Measurements from ENCODE around the gene CBFA2T3. TPM values are rescaled to one million over a fixed set of nuclear protein-coding genes. Genes with fewer than 3 reads are reported as not detected.

Gene CBFA2T3
- total RNA-seq, 4 donors from 2014 or later, result 0.95 to 7.3 (median 3.3) TPM

- no peak for ATAC-seq
- H3K9me3 ChIP-seq, result no peaks in the 10 kb centered on the region
- no peaks in the 10 kb centered on the region for H3K27me3 ChIP-seq
- no peak for DNase-seq
- no peak overlapping the region for H3K4me3 ChIP-seq
- no peaks in the 10 kb centered on the region for H3K36me3 ChIP-seq
- H3K27ac ChIP-seq, result no peak overlapping the region
- in situ Hi-C loops (cut with MboI; ENCODE audit: low sequenced_read_pairs in 4 of 4), result no loop called here
- intact Hi-C loops (cut with DNase I; ENCODE audit: low total_unique reads), result no loop called here
- TF ChIP-seq CTCF (IDR thresholded peaks at IDR 0.05 in 4 of 5, conservative IDR thresholded peaks at IDR 0.05 in 1 of 5), result no peak
- no peak for TF ChIP-seq POLR2A (IDR thresholded peaks at IDR 0.05)
- H3K4me1 ChIP-seq, result peaks cover 10 to 14% of the 10 kb centered on the region in 2 donors
These were observed 64.5 kb downstream of the CBFA2T3 start for GRCh38 chr16:88912556-88912955.

- ATAC-seq, result no peak
- intact Hi-C loops (cut with DNase I; ENCODE audit: low total_unique reads) (no loop called here), in situ Hi-C loops (cut with MboI; ENCODE audit: low sequenced_read_pairs in 4 of 4) (no loop called here)
- Histone ChIP-seq H3K27ac (no peak overlapping the region), H3K36me3 (no peaks in the 10 kb centered on the region), H3K27me3 (no peaks in the 10 kb centered on the region), H3K9me3 (no peaks in the 10 kb centered on the region), H3K4me1 (peaks cover 10 to 14% of the 10 kb centered on the region in 2 donors), H3K4me3 (no peak overlapping the region)
- DNase-seq, result no peak
- TF ChIP-seq CTCF (IDR thresholded peaks at IDR 0.05 in 4 of 5, conservative IDR thresholded peaks at IDR 0.05 in 1 of 5) (no peak), POLR2A (IDR thresholded peaks at IDR 0.05) (no peak)
These were observed 65.1 kb downstream of the CBFA2T3 start for GRCh38 chr16:88911946-88912310.

GRCh38 chr16:88911136-88911945 is 65.7 kb downstream of the CBFA2T3 start:
- no peak for DNase-seq
- intact Hi-C loops (cut with DNase I; ENCODE audit: low total_unique reads), result no loop called here
- no peak for TF ChIP-seq CTCF (IDR thresholded peaks at IDR 0.05 in 4 of 5, conservative IDR thresholded peaks at IDR 0.05 in 1 of 5)
- no peak for TF ChIP-seq POLR2A (IDR thresholded peaks at IDR 0.05)
- Histone ChIP-seq H3K9me3 (no peaks in the 10 kb centered on the region), H3K36me3 (no peaks in the 10 kb centered on the region), H3K4me3 (no peak overlapping the region), H3K27me3 (no peaks in the 10 kb centered on the region), H3K27ac (peak overlapping the region in 2 of 4 donors; percentile 42 to 52), H3K4me1 (peaks cover 10 to 14% of the 10 kb centered on the region in 2 donors)
- in situ Hi-C loops (cut with MboI; ENCODE audit: low sequenced_read_pairs in 4 of 4), result no loop called here
- no peak for ATAC-seq

- intact Hi-C loops (cut with DNase I; ENCODE audit: low total_unique reads), result no loop called here
- TF ChIP-seq CTCF (IDR thresholded peaks at IDR 0.05 in 4 of 5, conservative IDR thresholded peaks at IDR 0.05 in 1 of 5) (no peak), POLR2A (IDR thresholded peaks at IDR 0.05) (no peak)
- Histone ChIP-seq H3K36me3 (no peaks in the 10 kb centered on the region), H3K4me3 (no peak overlapping the region), H3K9me3 (no peaks in the 10 kb centered on the region), H3K27me3 (no peaks in the 10 kb centered on the region), H3K27ac (peak overlapping the region in 3 of 4 donors; percentile 42 to 52 (median 50)), H3K4me1 (peaks cover 10 to 14% of the 10 kb centered on the region in 2 donors)
- ATAC-seq (no peak), DNase-seq (no peak)
- in situ Hi-C loops (cut with MboI; ENCODE audit: low sequenced_read_pairs in 4 of 4), result no loop called here
These were observed 66.5 kb downstream of the CBFA2T3 start for GRCh38 chr16:88910284-88911135.
